Heart right ventricle (tissue), 16 donors: Measurements from ENCODE around the gene SH3RF3. TPM values are rescaled to one million over a fixed set of nuclear protein-coding genes. Genes with fewer than 3 reads are reported as not detected.

Experiments
- ATAC-seq, 8 donors: fragments of 200-7000 bp; cut with Tn5 transposase; one replicate each; pipeline ENCODE4 v1.9.1; 2020; ENCODE audit warnings: mild to moderate bottlenecking in 8 of 8, moderate library complexity in 8 of 8, moderate number of reproducible peaks in 1 of 8
- DNase-seq, 2 donors: peaks; one replicate each; pipeline ENCODE4 v3.0.0-alpha.2; 2020
- H3K27ac ChIP-seq, 10 donors: fragments of 200-600 bp; sonication (generic) in 2 of 10; one replicate each; pipeline versions ENCODE4 v1.5.0 to v1.8.0; 2020 to 2022; ENCODE audit warnings: mild to moderate bottlenecking in 3 of 10
- H3K27me3 ChIP-seq, 7 donors: fragments of 200-600 bp; one replicate each; pipeline ENCODE4 v1.8.0; 2021 to 2022; ENCODE audit warnings: mild to moderate bottlenecking in 2 of 7
- H3K36me3 ChIP-seq, 9 donors: fragments of 200-600 bp; sonication (generic) in 1 of 9; one replicate each; pipeline versions ENCODE4 v1.5.0 to v1.8.0; 2020 to 2022; ENCODE audit warnings: mild to moderate bottlenecking in 2 of 9
- H3K4me1 ChIP-seq, 9 donors: fragments of 200-600 bp; sonication (generic) in 1 of 9; one replicate each; pipeline versions ENCODE4 v1.5.0 to v1.8.0; 2020 to 2022; ENCODE audit warnings: mild to moderate bottlenecking in 4 of 9
- H3K4me3 ChIP-seq, 10 donors: fragments of 200-600 bp; sonication (generic) in 2 of 10; one replicate each; pipeline versions ENCODE4 v1.5.0 to v1.8.0; 2020 to 2022; ENCODE audit warnings: mild to moderate bottlenecking in 7 of 10, moderate library complexity in 2 of 10
- H3K9me3 ChIP-seq, 11 donors: fragments of 200-600 bp in 10 of 11; sonication (generic) in 2 of 11; one replicate each; pipeline versions ENCODE4 v1.5.0 to v1.8.0; 2013 to 2022; ENCODE audit warnings: mild to moderate bottlenecking in 2 of 11, control low read depth in 1 of 11, moderate library complexity in 1 of 11
- WGBS, 2 donors: extraction: QIAGEN DNeasy Blood & Tissue Kit; methylation state at CpG; one replicate each; pipeline ENCODE4 v1.1.7; 2013; ENCODE audit warnings: inconsistent platforms in 1 of 2; 5-methylcytosine and 5-hydroxymethylcytosine counted together
- intact Hi-C, 10 donors: fragments of 100-400 bp; cut with DNase I; formaldehyde crosslinking; loops; one replicate each; pipeline versions ENCODE4 v1.11.1 to v1.14.2; 2022
- polyA plus RNA-seq, 2 donors: library from polyadenylated mRNA; stranded (reverse); fragments of 200-250 nt; gene quantifications; one replicate each; pipeline ENCODE4 v1.2.3, GENCODE V29; 2013
- total RNA-seq, 10 donors: library from RNA; stranded (reverse); fragmentation: NEBNext Ultra II Directional in 3 of 10; extraction: Animal tissue kit (Norgen Biotek cat#: 25700) in 3 of 10; gene quantifications; one replicate each; pipeline versions ENCODE4 v1.2.1 to v1.2.4, GENCODE V29; 2021 to 2023
- TF ChIP-seq, protein P1 (sequence below), 9 donors: fragments of 200-600 bp; sonication (generic) in 2 of 9; IDR thresholded peaks; one replicate each; pipeline versions ENCODE4 v1.5.0 to v1.8.0; 2021 to 2022; ENCODE audit warnings: antibody characterized with exemption in 9 of 9, mild to moderate bottlenecking in 5 of 9, moderate library complexity in 1 of 9
- donor health status: Arrhythmogenic right ventricular cardiomyopathy.
- donor health status: ischemic (EF 13 %, LVEDD 7.1; RV severe dilation, severe dysfunction).
- donor health status: healthy with polysubstance abuse.
- donor health status: DM: no; HTN: yes; CAD: no.
- donor health status: DM: no; HTN: no; CAD: no.
- donor health status: ischemic (EF 25% LVEDD 6.9; RV normal size, moderate dysfunction).
- donor health status: ischemic (EF 25% LVEDD 5.7; RV mildly dilated, moderate dysfunction).
- donor health status: healthy.
- donor health status: DM: yes; HTN: yes; CAD: no.
- donor health status: Ischemic cardiomyopathy.
- donor health status: ischemic (EF 35%, LVEDD 5.7; RV mildly dilated, moderate dysfunction).
- donor health status: nonischemic (EF 11% LVEDD 7.7; RV severe dilation, severe dysfunction).
- donor health status: DM: yes; HTN: yes; CAD: no.
- donor health status: PGD.
- donor health status: ischemic (EF 29% LVEDD 5.4; RV normal size, mild dysfunction).
- donor health status: nonischemic (EF 23%, LVEDD 6.1; RV moderate dilation, normal function).

SH3RF3 gene
- total and polyA plus RNA-seq, 12 donors = 5.0 to 11.5 (median 8.6) TPM

GRCh38 chr2:109197491-109198418 is 68.8 kb downstream of the SH3RF3 start:
- DNase-seq (no peak), ATAC-seq (no peak)
- peaks cover 19 to 81% (median 51%) of the 10 kb centered on the region in 9 donors for H3K4me1 ChIP-seq
- TF ChIP-seq, protein P1, sequence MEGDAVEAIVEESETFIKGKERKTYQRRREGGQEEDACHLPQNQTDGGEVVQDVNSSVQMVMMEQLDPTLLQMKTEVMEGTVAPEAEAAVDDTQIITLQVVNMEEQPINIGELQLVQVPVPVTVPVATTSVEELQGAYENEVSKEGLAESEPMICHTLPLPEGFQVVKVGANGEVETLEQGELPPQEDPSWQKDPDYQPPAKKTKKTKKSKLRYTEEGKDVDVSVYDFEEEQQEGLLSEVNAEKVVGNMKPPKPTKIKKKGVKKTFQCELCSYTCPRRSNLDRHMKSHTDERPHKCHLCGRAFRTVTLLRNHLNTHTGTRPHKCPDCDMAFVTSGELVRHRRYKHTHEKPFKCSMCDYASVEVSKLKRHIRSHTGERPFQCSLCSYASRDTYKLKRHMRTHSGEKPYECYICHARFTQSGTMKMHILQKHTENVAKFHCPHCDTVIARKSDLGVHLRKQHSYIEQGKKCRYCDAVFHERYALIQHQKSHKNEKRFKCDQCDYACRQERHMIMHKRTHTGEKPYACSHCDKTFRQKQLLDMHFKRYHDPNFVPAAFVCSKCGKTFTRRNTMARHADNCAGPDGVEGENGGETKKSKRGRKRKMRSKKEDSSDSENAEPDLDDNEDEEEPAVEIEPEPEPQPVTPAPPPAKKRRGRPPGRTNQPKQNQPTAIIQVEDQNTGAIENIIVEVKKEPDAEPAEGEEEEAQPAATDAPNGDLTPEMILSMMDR (IDR thresholded peaks at IDR 0.05) = no peak
- intact Hi-C loops = loop anchor here in 1 of 10 donors (5.0 kb wide), 1 partner anchor 65 kb away; no protein-coding TSS in a partner anchor
- H3K27ac ChIP-seq = peak overlapping the region in 1 of 10 donors; percentile 44
- H3K9me3 ChIP-seq = peaks cover 0 to 5% (median 0%) of the 10 kb centered on the region in 11 donors
- WGBS, 2 donors = 91% methylated on average over 6 of the region's 6 CpGs
- H3K36me3 ChIP-seq = no peaks in the 10 kb centered on the region
- no peak overlapping the region for H3K4me3 ChIP-seq
- H3K27me3 ChIP-seq = no peaks in the 10 kb centered on the region

DNA sequence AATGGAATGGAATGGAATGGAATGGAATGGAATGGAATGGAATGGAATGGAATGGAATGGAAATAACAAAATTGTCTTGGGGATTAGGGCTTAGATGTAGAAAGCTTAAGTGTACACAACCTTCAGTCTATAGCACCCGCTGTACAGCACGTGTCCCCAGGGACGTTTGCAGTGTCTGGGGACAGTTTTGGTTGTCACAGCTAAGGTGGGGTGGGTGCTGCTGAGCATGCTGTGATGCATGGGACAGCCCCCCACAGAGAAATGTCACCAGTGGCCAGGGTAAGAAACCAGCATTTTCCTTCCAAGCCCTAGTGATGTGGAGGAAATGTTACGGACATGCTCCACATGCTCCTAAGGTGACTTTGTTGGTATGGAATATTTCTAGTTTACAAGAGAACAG is 70.8 kb downstream of the SH3RF3 start:
- H3K27me3 ChIP-seq = no peaks in the 10 kb centered on the region
- TF ChIP-seq, protein P1 (IDR thresholded peaks at IDR 0.05) = no peak
- H3K4me3 ChIP-seq = no peak overlapping the region
- H3K4me1 ChIP-seq = peaks cover 8 to 66% (median 38%) of the 10 kb centered on the region in 9 donors
- H3K9me3 ChIP-seq = peaks cover 0 to 5% (median 0%) of the 10 kb centered on the region in 11 donors
- no peak overlapping the region for H3K27ac ChIP-seq
- 73 to 94% methylated on average over 4 of the region's 4 CpGs for WGBS, 2 donors
- H3K36me3 ChIP-seq = no peaks in the 10 kb centered on the region
- ATAC-seq (no peak), DNase-seq (no peak)
- intact Hi-C loops = loop anchor here in 6 of 10 donors (2.0 to 10.0 kb wide), 5 partner anchors 67 to 75 kb away; partner anchors contain the start of gene SH3RF3 (in 4 of the 6)

- Histone ChIP-seq H3K27ac (peak overlapping the region in 9 of 10 donors; percentile 35 to 79 (median 56)), H3K27me3 (no peaks in the 10 kb centered on the region), H3K36me3 (no peaks in the 10 kb centered on the region), H3K4me3 (no peak overlapping the region), H3K9me3 (peaks cover 0 to 5% (median 0%) of the 10 kb centered on the region in 11 donors), H3K4me1 (peaks cover 4 to 56% (median 28%) of the 10 kb centered on the region in 9 donors)
- ATAC-seq (peak in 6 of 8 donors; percentile 26 to 73 (median 53)), DNase-seq (no peak)
- 68 to 77% methylated on average over 14 of the region's 14 CpGs for WGBS, 2 donors
- intact Hi-C loops = loop anchor here in 5 of 10 donors (2.0 to 10.0 kb wide), 4 partner anchors 72 to 76 kb away; partner anchors contain the start of gene SH3RF3 (in 4 of the 5)
- TF ChIP-seq, protein P1 (IDR thresholded peaks at IDR 0.05) = no peak
Observed at GRCh38 chr2:109200616-109201464, 71.8 kb downstream of the SH3RF3 start.
